Choroid plexus epithelial cell (primary cell): Measurements from ENCODE around the gene LRIT3.
A peak's percentile ranks its signal among the peaks of the same experiment; 100 is the strongest.
"Not testable (repeated sequence)": the region's sequence is repeated elsewhere in the genome, so short reads cannot be mapped to it uniquely, and the experiment has no call there.

Experiments
- DNase-seq: peaks from one replicate; pipeline ENCODE4 v3.0.0-alpha.2; 2010; ENCODE audit warnings: low read depth
- H3K4me3 ChIP-seq: 2 replicates; pipeline ENCODE4 v1.5.1; 2011; ENCODE audit warnings: low read depth, mild to moderate bottlenecking, control low read depth, low read length, moderate library complexity
- CTCF ChIP-seq: conservative IDR thresholded peaks from 2 replicates; pipeline ENCODE4 v1.5.1; 2011; ENCODE audit warnings: low read depth, mild to moderate bottlenecking, control low read depth, inconsistent platforms, low read length, moderate library complexity

LRIT3 gene

DNA sequence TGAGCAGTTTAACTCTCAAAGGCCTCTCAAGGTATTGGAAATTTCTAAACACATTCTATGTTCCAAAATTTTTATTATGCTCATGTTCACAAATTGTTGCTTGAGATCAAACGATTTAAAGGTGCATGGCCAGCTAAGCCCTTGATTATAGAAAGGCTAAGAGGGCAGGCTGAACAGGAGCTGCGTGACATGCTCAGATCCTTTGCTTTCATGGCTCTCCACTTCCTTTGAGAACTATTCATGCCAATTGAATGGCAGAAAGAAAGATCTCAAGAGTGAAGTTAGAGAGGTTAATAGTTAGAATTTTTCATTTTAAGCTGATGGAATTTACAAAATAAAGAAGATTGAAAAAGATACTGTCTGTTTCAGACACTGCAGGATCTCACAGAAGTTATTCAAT is 594 bp downstream of the LRIT3 start:
- no peak for TF ChIP-seq CTCF
- H3K4me3 ChIP-seq, result no peak overlapping the region
- no peak for DNase-seq

GRCh38 chr4:109850601-109851000 is 2.7 kb downstream of the LRIT3 start:
- TF ChIP-seq CTCF, result no peak
- no peak overlapping the region for H3K4me3 ChIP-seq
- no peak for DNase-seq

GRCh38 chr4:109859426-109860300 is 11.8 kb downstream of the LRIT3 start:
- not testable (repeated sequence) for DNase-seq, H3K4me3 ChIP-seq

DNA sequence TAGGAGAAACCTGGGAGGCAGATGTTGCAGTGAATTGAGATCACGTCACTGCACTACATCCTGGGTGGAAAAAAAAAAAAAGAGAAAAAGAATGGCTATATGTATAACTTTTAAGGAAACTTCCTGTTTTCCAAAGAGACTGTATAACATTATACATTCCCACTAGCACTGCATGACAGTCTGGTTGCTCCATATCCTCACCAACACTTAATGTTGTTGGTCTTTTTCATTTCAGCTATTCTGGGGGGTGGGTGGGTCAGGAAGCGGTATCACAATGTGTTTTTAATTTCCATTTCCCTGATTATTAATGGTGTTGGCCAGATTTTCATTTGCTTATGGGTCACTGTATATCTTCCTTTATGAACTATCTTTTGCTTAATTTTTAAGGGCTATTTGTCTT is 13.4 kb downstream of the LRIT3 start:
- TF ChIP-seq CTCF, result no peak
- no peak overlapping the region for H3K4me3 ChIP-seq
- DNase-seq, result no peak

DNA sequence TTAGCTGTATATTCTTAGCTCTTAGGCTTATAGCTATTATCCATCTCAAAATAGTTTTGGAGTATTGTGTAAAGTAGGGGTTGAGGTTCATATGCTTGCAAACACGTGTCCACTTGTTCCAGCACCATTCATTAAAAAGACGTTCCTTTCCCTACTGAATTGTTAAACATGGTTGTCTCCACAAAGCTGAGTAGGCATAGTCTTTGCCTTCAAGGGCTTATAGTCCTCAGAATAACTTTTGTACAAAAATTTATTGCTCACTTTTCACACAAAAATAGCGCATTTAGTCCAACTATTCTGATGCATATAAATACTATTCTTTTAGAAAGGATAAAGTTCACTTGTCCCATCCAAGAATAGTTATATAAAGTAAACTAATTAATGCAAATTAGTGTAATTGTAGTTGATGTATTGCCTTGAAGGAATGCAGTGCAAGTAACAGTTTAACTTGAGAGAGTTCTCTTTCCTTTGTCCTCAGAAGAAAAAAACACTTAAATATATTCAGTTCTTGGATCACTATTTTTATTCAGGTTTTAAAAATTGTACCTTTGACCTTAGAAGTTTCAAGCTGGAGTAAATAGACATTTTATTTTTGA is 14.1 kb downstream of the LRIT3 start:
- DNase-seq, result no peak
- no peak for TF ChIP-seq CTCF

DNA sequence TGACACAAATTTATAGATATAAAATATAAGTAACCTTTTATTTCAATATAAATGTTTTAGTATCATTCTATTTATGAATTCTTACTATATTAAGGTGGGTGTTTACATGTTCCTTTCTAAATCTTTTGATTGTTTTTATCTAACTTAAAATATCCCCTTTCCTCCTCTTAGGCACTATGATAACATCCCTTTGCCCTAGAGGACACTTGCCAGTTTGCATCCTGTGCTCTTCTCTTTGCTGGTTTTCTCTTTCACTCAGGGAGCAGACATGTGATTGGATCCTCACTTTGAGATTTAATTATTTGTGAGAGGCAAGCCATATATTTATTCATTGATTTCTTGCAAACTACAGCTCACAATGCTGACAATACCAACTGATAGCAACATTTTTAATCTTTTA is 16.2 kb downstream of the LRIT3 start:
- no peak for DNase-seq
- peak; percentile 8 for TF ChIP-seq CTCF
- H3K4me3 ChIP-seq, result no peak overlapping the region

More for the DNA sequence above, 14.1 kb downstream of the LRIT3 start:
- H3K4me3 ChIP-seq, result no peak overlapping the region

DNA sequence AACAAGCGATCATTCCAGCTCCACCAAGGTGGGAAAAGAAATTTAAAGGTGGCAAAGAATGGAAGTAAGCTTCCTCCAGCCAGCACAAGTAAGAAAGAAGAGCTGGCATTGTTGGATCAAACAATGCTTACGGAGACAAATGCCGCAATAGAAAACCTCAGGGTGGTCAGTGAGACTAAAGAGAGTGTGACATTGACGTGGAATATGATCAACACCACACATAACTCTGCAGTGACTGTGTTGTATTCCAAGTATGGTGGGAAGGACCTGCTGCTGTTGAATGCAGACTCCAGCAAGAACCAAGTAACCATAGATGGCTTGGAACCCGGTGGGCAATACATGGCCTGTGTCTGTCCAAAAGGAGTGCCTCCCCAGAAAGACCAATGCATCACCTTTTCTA is 22.2 kb downstream of the LRIT3 start:
- no peak overlapping the region for H3K4me3 ChIP-seq
- no peak for DNase-seq
- TF ChIP-seq CTCF, result no peak
